Choroid plexus epithelial cell (primary cell): ENCODE measurements around the gene NOBOX.

ENCODE experiments used
- DNase-seq: peaks from one replicate; pipeline ENCODE4 v3.0.0-alpha.2; 2010; ENCODE audit warnings: low read depth
- H3K4me3 ChIP-seq: 2 replicates; pipeline ENCODE4 v1.5.1; 2011; ENCODE audit warnings: low read depth, mild to moderate bottlenecking, control low read depth, low read length, moderate library complexity
- CTCF ChIP-seq: conservative IDR thresholded peaks from 2 replicates; pipeline ENCODE4 v1.5.1; 2011; ENCODE audit warnings: low read depth, mild to moderate bottlenecking, control low read depth, inconsistent platforms, low read length, moderate library complexity

The NOBOX gene

GRCh38 chr7:144397086-144397485 lies 6.4 kb downstream of the NOBOX start:
- no peak overlapping the region for H3K4me3 ChIP-seq
- DNase-seq, result no peak
- TF ChIP-seq CTCF, result no peak

- peak; percentile 77 for DNase-seq
- peak overlapping the region; percentile 37 for H3K4me3 ChIP-seq
- peak; percentile 71 for TF ChIP-seq CTCF
Measured at GRCh38 chr7:144391823-144392255, 11.7 kb downstream of the NOBOX start.

GRCh38 chr7:144391014-144391413 lies 12.5 kb downstream of the NOBOX start:
- DNase-seq, result no peak
- H3K4me3 ChIP-seq, result no peak overlapping the region
- TF ChIP-seq CTCF, result no peak

GRCh38 chr7:144390481-144390880 lies 13.0 kb downstream of the NOBOX start:
- no peak overlapping the region for H3K4me3 ChIP-seq
- TF ChIP-seq CTCF, result no peak
- peak; percentile 33 for DNase-seq

GRCh38 chr7:144388950-144389349 lies 14.5 kb downstream of the NOBOX start:
- no peak for DNase-seq
- no peak for TF ChIP-seq CTCF
- H3K4me3 ChIP-seq, result no peak overlapping the region

GRCh38 chr7:144386741-144387140 lies 16.8 kb downstream of the NOBOX start:
- no peak overlapping the region for H3K4me3 ChIP-seq
- DNase-seq, result peak; percentile 90
- TF ChIP-seq CTCF, result no peak

- TF ChIP-seq CTCF, result no peak
- DNase-seq, result peak; percentile 62
- H3K4me3 ChIP-seq, result no peak overlapping the region
Measured at GRCh38 chr7:144384555-144385245, 18.8 kb downstream of the NOBOX start.
